ENCODE measurements around the gene EPB41L3. TPM values are rescaled to one million over a fixed set of nuclear protein-coding genes. Genes with fewer than 3 reads are reported as not detected.

EPB41L3 gene
- 10 to 100 TPM; 28.8 to 41.4 (median 37.2) TPM for total RNA-seq

DNA sequence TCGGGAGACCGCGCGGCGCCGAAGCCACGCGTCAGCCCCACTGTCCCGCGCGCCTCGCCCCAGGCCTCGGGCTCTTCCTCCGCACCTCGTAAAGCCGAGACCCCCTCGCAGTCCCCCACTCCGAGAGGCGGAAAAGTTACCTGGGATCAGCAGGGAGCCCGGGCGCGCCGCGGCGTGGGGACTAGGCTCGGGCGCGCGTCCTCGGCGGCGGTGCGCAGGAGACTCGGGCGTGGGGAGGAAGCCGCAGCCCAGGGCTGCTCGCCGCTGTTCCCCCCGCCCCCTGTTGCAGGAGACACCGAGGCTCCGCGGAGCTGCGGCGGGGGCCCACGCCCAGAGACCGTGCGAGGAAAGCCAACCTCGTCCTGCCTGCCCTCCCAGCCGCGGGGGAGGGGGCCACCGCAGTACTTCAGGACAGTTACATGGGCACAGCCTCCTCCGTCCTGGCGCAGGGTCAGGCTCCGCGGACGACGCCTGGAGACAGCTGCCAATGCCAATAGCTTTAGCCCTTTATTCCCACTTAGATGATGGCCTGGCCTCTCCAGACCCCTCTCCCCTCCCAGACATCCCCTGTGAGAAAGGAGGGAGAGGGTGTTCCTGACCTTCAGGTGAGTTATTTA lies at the start of gene EPB41L3:
EPB41L3 (minus strand) TSS at position 225 of the 617 bp plus-strand sequence. CDS start 54,814 bp downstream, outside the sequence.
- DNase-seq: no peak
- peaks cover 0 to 45% (median 0%) of the 10 kb centered on the region in 4 donors for H3K27me3 ChIP-seq
- H3K9me3 ChIP-seq: no peaks in the 10 kb centered on the region
- WGBS, 2 donors: 0% methylated on average over 6 of the region's 57 CpGs
- intact Hi-C loops (cut with DNase I): no loop called here
- no peaks in the 10 kb centered on the region for H3K36me3 ChIP-seq
- peak within 1 kb of the TSS; percentile 39 to 89 (median 76) for H3K27ac ChIP-seq
- TF ChIP-seq, protein P1, sequence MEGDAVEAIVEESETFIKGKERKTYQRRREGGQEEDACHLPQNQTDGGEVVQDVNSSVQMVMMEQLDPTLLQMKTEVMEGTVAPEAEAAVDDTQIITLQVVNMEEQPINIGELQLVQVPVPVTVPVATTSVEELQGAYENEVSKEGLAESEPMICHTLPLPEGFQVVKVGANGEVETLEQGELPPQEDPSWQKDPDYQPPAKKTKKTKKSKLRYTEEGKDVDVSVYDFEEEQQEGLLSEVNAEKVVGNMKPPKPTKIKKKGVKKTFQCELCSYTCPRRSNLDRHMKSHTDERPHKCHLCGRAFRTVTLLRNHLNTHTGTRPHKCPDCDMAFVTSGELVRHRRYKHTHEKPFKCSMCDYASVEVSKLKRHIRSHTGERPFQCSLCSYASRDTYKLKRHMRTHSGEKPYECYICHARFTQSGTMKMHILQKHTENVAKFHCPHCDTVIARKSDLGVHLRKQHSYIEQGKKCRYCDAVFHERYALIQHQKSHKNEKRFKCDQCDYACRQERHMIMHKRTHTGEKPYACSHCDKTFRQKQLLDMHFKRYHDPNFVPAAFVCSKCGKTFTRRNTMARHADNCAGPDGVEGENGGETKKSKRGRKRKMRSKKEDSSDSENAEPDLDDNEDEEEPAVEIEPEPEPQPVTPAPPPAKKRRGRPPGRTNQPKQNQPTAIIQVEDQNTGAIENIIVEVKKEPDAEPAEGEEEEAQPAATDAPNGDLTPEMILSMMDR (IDR thresholded peaks at IDR 0.05): no peak
- peak in 2 of 4 donors; percentile 31 to 57 for TF ChIP-seq POLR2A (IDR thresholded peaks at IDR 0.05)
- H3K4me1 ChIP-seq: peaks cover 0 to 26% (median 0%) of the 10 kb centered on the region in 3 donors
- peak within 1 kb of the TSS; percentile 33 to 78 (median 53) for H3K4me3 ChIP-seq

DNA sequence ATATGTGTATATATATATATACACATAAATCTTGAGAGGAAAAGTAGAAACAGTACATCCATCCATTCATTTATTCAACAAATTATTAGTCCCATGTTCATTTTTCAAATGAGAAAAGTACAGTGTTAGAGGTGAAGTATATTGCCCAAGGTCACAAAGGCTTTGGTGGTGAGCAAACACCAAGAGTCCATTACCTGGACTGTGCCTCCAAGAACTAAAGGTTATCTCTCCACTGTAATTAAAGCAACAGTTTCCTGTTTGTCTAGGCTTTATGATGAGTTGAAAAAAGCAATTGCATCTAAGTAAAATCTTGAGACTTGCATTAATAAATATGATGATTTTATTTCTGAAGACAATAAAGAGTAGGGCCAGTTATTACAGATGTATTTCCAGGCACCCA lies 44.7 kb upstream of the EPB41L3 start:
- intact Hi-C loops (cut with DNase I): no loop called here
- no peak for TF ChIP-seq POLR2A (IDR thresholded peaks at IDR 0.05)
- TF ChIP-seq, protein P1 (IDR thresholded peaks at IDR 0.05): no peak
- H3K4me3 ChIP-seq: no peak overlapping the region
- no peaks in the 10 kb centered on the region for H3K9me3 ChIP-seq
- no peaks in the 10 kb centered on the region for H3K27me3 ChIP-seq
- H3K4me1 ChIP-seq: no peaks in the 10 kb centered on the region
- no peak for DNase-seq
- no peaks in the 10 kb centered on the region for H3K36me3 ChIP-seq
- no peak overlapping the region for H3K27ac ChIP-seq

DNA sequence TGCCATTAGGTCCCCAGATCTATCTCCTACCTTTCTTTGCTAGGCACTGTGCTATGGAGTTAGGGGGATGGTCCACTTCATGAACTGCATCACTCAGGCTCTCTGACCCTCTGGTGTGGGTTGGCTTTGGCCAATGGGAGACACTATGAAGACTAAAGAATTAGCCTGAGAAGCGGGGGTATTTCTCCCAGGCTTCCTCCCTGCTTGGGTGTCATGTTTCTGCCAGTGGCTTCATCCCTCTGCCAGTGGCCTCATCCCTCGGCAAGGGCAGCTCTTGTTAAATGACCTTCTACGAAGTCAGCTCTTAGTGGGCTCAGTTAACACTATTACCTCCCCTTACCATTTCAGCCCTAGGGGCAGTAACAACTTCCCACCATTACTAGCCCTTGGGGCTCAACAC lies 41.9 kb upstream of the EPB41L3 start:
- Histone ChIP-seq H3K4me3 (no peak overlapping the region), H3K9me3 (no peaks in the 10 kb centered on the region), H3K4me1 (no peaks in the 10 kb centered on the region), H3K27ac (no peak overlapping the region), H3K36me3 (no peaks in the 10 kb centered on the region), H3K27me3 (no peaks in the 10 kb centered on the region)
- WGBS, 2 donors: 77 to 95% methylated on average over 2 of the region's 3 CpGs
- intact Hi-C loops (cut with DNase I): no loop called here
- no peak for DNase-seq
- no peak for TF ChIP-seq POLR2A (IDR thresholded peaks at IDR 0.05)
- TF ChIP-seq, protein P1 (IDR thresholded peaks at IDR 0.05): no peak

DNA sequence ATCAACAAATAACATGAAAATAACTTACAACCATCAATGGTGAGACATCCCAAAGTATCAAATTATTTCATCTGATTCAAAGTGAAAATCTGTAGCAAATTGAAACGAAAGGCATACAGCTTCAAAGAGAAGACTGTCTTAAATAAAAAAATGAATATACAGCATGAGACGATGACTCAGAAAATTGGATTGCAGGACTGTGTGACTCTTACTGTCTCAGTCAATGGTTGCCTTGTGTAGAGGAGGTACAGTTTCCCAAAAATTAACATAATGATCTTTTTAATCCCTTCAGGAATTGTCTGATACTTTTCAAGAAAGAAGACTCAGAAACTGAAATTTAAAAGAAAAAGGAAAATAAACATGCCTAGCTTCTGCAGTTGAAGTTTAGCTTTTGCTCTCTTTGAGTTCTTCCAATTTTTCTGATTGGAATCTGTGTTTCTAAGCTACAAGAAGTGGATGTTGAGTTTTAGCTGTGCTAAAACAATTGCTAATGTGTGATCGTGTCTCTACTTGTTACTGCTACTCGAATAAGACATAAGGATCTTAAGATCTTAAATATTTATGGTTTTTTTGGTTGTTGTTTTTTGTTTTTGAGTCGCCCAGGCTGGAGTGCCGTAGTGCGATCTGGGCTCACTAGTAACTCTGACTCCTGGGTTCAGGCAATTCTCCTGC lies 41.1 kb upstream of the EPB41L3 start:
- 34 to 60% methylated on average over 7 of the region's 7 CpGs for WGBS, 2 donors
- Histone ChIP-seq H3K27ac (no peak overlapping the region), H3K4me1 (no peaks in the 10 kb centered on the region), H3K36me3 (no peaks in the 10 kb centered on the region), H3K4me3 (no peak overlapping the region), H3K9me3 (no peaks in the 10 kb centered on the region), H3K27me3 (no peaks in the 10 kb centered on the region)
- TF ChIP-seq, protein P1 (IDR thresholded peaks at IDR 0.05): no peak
- no peak for TF ChIP-seq POLR2A (IDR thresholded peaks at IDR 0.05)
- intact Hi-C loops (cut with DNase I): no loop called here
- no peak for DNase-seq

DNA sequence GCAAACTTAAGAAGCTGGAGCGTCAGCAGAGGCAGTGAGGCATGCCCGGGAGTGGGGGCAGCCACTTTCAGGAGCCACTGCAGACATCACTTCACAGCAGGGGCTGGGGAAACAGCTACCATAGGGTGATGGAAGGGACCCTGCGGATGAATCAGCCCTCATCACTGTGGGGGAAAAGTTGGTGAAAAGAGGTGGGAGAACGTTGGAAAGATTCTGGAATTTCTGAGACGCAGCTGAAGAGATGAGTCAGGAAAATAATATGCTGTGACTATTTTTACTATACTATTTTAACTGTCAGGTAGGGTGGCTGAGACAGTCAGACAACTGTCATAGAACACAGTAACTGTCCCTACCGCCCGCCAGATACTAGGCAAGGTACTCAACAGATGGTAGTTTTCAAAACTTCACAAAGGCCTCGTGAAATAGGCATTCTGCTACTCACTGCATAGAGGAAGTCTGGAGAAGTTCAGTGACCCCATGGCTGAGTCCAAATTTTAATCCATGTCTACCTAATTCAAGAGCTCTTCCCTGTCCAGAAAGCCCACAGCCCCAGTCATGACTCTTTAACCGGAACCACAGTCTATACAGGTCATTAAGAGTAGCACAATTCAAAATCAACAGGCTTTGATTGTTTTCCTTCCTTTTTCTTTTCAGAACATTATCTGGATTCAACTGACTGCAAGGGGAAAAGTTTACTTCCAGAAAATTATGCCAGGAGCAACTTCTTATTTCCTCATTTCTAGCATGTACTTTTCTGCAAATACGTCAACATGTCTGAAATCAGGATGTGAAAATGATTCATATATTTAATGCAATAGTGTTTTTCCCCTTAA lies 39.3 kb upstream of the EPB41L3 start:
- Histone ChIP-seq H3K9me3 (no peaks in the 10 kb centered on the region), H3K36me3 (no peaks in the 10 kb centered on the region), H3K27ac (peak overlapping the region in 2 of 4 donors; percentile 34 to 67), H3K4me1 (no peaks in the 10 kb centered on the region), H3K4me3 (no peak overlapping the region), H3K27me3 (no peaks in the 10 kb centered on the region)
- intact Hi-C loops (cut with DNase I): no loop called here
- DNase-seq: no peak
- TF ChIP-seq, protein P1 (IDR thresholded peaks at IDR 0.05): no peak
- no peak for TF ChIP-seq POLR2A (IDR thresholded peaks at IDR 0.05)
- WGBS, 2 donors: 59 to 66% methylated on average over 10 of the region's 10 CpGs

Data from esophagus squamous epithelium (tissue), 5 donors.